PC-3 (cell line): Measurements from ENCODE around the gene SEC24B.
"Not testable (repeated sequence)": the region's sequence is repeated elsewhere in the genome, so short reads cannot be mapped to it uniquely, and the experiment has no call there.

Source experiments
- EZH2 ChIP-seq: fragments of 300-600 bp; sonication (generic); IDR thresholded peaks from one replicate; pipeline ENCODE4 v1.6.1; 2017; ENCODE audit warnings: antibody characterized with exemption, mild to moderate bottlenecking, low read length; ENCODE audit not compliant: unreplicated experiment
- EZH2phosphoT487 ChIP-seq: fragments of 300-600 bp; sonication (generic); IDR thresholded peaks from 2 replicates; pipeline ENCODE4 v1.6.1; 2018; ENCODE audit warnings: mild to moderate bottlenecking, antibody characterized with exemption, low read length, borderline replicate concordance
- TF ChIP-seq, protein P1 (sequence below): fragments of 300-600 bp; sonication (generic); conservative IDR thresholded peaks from 2 replicates; pipeline ENCODE4 v1.5.1; 2017; ENCODE audit warnings: antibody characterized with exemption, low read depth, mild to moderate bottlenecking, low read length

DNA sequence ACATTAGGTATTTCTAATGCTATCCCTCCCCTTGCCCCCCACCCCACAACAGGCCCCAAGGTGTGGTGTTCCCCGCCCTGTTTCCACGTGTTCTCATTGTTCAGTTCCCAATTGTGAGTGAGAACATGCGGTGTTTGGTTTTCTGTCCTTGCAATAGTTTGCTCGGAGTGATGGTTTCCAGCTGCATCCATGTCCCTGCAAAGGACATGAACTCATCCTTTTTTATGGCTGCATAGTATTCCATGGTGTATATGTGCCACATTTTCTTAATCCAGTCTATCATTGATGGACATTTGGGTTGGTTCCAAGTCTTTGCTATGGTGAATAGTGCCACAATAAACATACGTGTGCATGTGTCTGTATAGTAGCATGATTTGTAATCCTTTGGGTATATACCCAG, 146.4 kb downstream of the SEC24B start:
- TF ChIP-seq EZH2, EZH2phosphoT487: not testable (repeated sequence)
- TF ChIP-seq, protein P1, sequence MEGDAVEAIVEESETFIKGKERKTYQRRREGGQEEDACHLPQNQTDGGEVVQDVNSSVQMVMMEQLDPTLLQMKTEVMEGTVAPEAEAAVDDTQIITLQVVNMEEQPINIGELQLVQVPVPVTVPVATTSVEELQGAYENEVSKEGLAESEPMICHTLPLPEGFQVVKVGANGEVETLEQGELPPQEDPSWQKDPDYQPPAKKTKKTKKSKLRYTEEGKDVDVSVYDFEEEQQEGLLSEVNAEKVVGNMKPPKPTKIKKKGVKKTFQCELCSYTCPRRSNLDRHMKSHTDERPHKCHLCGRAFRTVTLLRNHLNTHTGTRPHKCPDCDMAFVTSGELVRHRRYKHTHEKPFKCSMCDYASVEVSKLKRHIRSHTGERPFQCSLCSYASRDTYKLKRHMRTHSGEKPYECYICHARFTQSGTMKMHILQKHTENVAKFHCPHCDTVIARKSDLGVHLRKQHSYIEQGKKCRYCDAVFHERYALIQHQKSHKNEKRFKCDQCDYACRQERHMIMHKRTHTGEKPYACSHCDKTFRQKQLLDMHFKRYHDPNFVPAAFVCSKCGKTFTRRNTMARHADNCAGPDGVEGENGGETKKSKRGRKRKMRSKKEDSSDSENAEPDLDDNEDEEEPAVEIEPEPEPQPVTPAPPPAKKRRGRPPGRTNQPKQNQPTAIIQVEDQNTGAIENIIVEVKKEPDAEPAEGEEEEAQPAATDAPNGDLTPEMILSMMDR = not testable (repeated sequence)
